Body of pancreas (tissue), 4 donors: Measurements from ENCODE around the gene EFNA1.

Experiments used
- POLR2A ChIP-seq, 3 donors: fragments of 450-650 bp; IDR thresholded peaks; one replicate each; pipeline ENCODE4 v1.6.1; 2016; ENCODE audit warnings: antibody characterized with exemption in 3 of 3, mild to moderate bottlenecking in 2 of 3
- TF ChIP-seq, protein P1 (sequence below), 7 experiments: fragments of 450-650 bp in 4 of 7; fragments of 200-600 bp in 3 of 7; sonication (generic) in 3 of 7; IDR thresholded peaks; one replicate each; pipeline ENCODE4 v1.5.1; 2016 to 2019; ENCODE audit warnings: antibody characterized with exemption in 7 of 7

DNA sequence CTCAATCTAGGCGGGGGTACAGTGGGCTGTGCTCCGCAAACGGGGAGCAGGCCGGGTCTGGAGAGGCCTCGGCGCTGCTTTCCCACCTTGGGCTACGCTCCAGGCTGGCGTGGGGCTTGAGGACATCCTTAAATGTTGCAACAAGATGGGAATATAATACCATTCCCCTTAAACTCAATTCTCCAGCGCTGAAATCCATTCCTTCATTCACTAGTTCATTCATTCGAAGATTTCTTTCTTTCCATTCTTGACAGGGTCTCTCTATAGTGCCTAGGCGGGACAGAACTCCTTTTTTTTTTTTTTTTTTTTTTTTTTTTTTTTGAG is 12.9 kb downstream of the EFNA1 start:
- no peak for TF ChIP-seq POLR2A (IDR thresholded peaks at IDR 0.05)
- TF ChIP-seq, protein P1, sequence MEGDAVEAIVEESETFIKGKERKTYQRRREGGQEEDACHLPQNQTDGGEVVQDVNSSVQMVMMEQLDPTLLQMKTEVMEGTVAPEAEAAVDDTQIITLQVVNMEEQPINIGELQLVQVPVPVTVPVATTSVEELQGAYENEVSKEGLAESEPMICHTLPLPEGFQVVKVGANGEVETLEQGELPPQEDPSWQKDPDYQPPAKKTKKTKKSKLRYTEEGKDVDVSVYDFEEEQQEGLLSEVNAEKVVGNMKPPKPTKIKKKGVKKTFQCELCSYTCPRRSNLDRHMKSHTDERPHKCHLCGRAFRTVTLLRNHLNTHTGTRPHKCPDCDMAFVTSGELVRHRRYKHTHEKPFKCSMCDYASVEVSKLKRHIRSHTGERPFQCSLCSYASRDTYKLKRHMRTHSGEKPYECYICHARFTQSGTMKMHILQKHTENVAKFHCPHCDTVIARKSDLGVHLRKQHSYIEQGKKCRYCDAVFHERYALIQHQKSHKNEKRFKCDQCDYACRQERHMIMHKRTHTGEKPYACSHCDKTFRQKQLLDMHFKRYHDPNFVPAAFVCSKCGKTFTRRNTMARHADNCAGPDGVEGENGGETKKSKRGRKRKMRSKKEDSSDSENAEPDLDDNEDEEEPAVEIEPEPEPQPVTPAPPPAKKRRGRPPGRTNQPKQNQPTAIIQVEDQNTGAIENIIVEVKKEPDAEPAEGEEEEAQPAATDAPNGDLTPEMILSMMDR (IDR thresholded peaks at IDR 0.05): no peak
